Measurements from ENCODE around the gene RBM42.

DNA sequence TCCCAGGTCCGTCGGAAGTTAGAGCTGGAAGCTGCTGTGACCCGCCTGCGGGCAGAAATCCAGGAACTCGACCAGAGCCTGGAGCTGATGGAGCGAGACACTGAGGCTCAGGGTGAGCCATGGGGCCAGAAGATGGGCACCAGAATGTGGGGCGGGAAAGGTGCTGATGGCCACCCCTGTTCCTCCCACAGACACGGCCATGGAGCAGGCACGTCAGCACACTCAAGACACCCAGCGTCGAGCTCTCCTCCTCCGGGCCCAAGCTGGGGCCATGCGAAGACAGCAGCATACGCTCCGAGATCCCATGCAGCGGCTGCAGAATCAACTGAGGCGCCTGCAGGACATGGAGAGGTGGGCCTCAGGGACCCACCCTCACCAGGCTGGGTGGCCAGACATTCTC lies 13.8 kb upstream of the RBM42 start:
- TF ChIP-seq, protein P1, sequence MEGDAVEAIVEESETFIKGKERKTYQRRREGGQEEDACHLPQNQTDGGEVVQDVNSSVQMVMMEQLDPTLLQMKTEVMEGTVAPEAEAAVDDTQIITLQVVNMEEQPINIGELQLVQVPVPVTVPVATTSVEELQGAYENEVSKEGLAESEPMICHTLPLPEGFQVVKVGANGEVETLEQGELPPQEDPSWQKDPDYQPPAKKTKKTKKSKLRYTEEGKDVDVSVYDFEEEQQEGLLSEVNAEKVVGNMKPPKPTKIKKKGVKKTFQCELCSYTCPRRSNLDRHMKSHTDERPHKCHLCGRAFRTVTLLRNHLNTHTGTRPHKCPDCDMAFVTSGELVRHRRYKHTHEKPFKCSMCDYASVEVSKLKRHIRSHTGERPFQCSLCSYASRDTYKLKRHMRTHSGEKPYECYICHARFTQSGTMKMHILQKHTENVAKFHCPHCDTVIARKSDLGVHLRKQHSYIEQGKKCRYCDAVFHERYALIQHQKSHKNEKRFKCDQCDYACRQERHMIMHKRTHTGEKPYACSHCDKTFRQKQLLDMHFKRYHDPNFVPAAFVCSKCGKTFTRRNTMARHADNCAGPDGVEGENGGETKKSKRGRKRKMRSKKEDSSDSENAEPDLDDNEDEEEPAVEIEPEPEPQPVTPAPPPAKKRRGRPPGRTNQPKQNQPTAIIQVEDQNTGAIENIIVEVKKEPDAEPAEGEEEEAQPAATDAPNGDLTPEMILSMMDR (IDR thresholded peaks at IDR 0.05), result no peak
- TF ChIP-seq POLR2A (IDR thresholded peaks at IDR 0.05), result no peak
